Activated T-helper 1 cell treated with anti-CD3 and anti-CD28 coated beads, Interleukin-12 subunit alpha, Interleukin-12 subunit beta, Interleukin-2, Interleukin-4 antibody, amounts not matched to agents 30 ng/mL and 10 ng/mL and 1 ng/mL, durations not matched to agents 14 hours and 24 hours and 36 hours (primary cell): ENCODE data around the gene KRTAP10-5. TPM values are rescaled to one million over a fixed set of nuclear protein-coding genes. Genes with fewer than 3 reads are reported as not detected.
"Not testable (repeated sequence)": the region's sequence is repeated elsewhere in the genome, so short reads cannot be mapped to it uniquely, and the experiment has no call there.

Experiments
- DNase-seq: peaks from one replicate; pipeline ENCODE4 v3.0.0; 2021; ENCODE audit warnings: low spot score
- H3K27ac Mint-ChIP-seq: one replicate; pipeline ENCODE4 v1.8.0; 2021; ENCODE audit warnings: mild to moderate bottlenecking, mixed read lengths
- H3K27me3 Mint-ChIP-seq: one replicate; pipeline ENCODE4 v1.8.0; 2022; ENCODE audit warnings: mild to moderate bottlenecking, moderate library complexity, mixed read lengths; ENCODE audit not compliant: insufficient read depth
- H3K36me3 Mint-ChIP-seq: one replicate; pipeline ENCODE4 v1.8.0; 2021; ENCODE audit warnings: low read depth, mixed read lengths
- H3K4me1 Mint-ChIP-seq: one replicate; pipeline ENCODE4 v1.8.0; 2021; ENCODE audit warnings: low read depth, mixed read lengths
- H3K4me3 Mint-ChIP-seq: one replicate; pipeline ENCODE4 v1.8.0; 2021; ENCODE audit warnings: mild to moderate bottlenecking, moderate library complexity, mixed read lengths
- H3K9me3 Mint-ChIP-seq: one replicate; pipeline ENCODE4 v1.8.0; 2021; ENCODE audit warnings: mixed read lengths
- intact Hi-C: fragments of 100-400 bp; cut with micrococcal nuclease; formaldehyde crosslinking; loops from one replicate; pipeline ENCODE4 v1.15.1; 2024
- total RNA-seq: library from RNA; stranded (reverse); gene quantifications from 2 replicates; pipeline ENCODE4 v1.2.3, GENCODE V29; 2022

The KRTAP10-5 gene
- total RNA-seq, 1 donor from 2014 or later = not detected

- H3K9me3 Mint-ChIP-seq = peaks cover 15% of the 10 kb centered on the region
- H3K27ac Mint-ChIP-seq = no peak overlapping the region
- DNase-seq = no peak
- no peaks in the 10 kb centered on the region for H3K4me1 Mint-ChIP-seq
- no peak overlapping the region for H3K4me3 Mint-ChIP-seq
- H3K36me3 Mint-ChIP-seq = no peaks in the 10 kb centered on the region
- intact Hi-C loops = no loop called here
- H3K27me3 Mint-ChIP-seq = peaks cover 14% of the 10 kb centered on the region
These were observed 23.5 kb upstream of the KRTAP10-5 start for GRCh38 chr21:44603911-44604310.

GRCh38 chr21:44603109-44603875 lies 22.9 kb upstream of the KRTAP10-5 start:
- Mint-ChIP-seq H3K27me3 (peaks cover 15% of the 10 kb centered on the region), H3K4me3 (no peak overlapping the region), H3K36me3 (no peaks in the 10 kb centered on the region), H3K9me3 (peaks cover 13% of the 10 kb centered on the region), H3K27ac (no peak overlapping the region), H3K4me1 (no peaks in the 10 kb centered on the region)
- no peak for DNase-seq
- intact Hi-C loops = no loop called here

- DNase-seq = no peak
- Mint-ChIP-seq H3K27ac (no peak overlapping the region), H3K4me3 (no peak overlapping the region), H3K9me3 (peaks cover 10% of the 10 kb centered on the region), H3K4me1 (no peaks in the 10 kb centered on the region), H3K36me3 (no peaks in the 10 kb centered on the region), H3K27me3 (peaks cover 16% of the 10 kb centered on the region)
- intact Hi-C loops = no loop called here
These were observed 22.1 kb upstream of the KRTAP10-5 start for GRCh38 chr21:44602463-44602850.

GRCh38 chr21:44601596-44602462 lies 21.4 kb upstream of the KRTAP10-5 start:
- H3K27me3 Mint-ChIP-seq = peaks cover 15% of the 10 kb centered on the region
- H3K36me3 Mint-ChIP-seq = no peaks in the 10 kb centered on the region
- no peak for DNase-seq
- peaks cover 7% of the 10 kb centered on the region for H3K9me3 Mint-ChIP-seq
- H3K27ac Mint-ChIP-seq = no peak overlapping the region
- intact Hi-C loops = loop anchor here (2.0 kb wide), 1 partner anchor 29 kb away; the partner anchor contains the start of gene KRTAP10-4
- no peaks in the 10 kb centered on the region for H3K4me1 Mint-ChIP-seq
- no peak overlapping the region for H3K4me3 Mint-ChIP-seq

GRCh38 chr21:44601091-44601490 lies 20.7 kb upstream of the KRTAP10-5 start:
- H3K9me3 Mint-ChIP-seq, H3K4me3 Mint-ChIP-seq, H3K27ac Mint-ChIP-seq, H3K36me3 Mint-ChIP-seq, DNase-seq, H3K4me1 Mint-ChIP-seq: not testable (repeated sequence)
- H3K27me3 Mint-ChIP-seq = peaks cover 12% of the 10 kb centered on the region
- intact Hi-C loops = loop anchor here (2.0 kb wide), 1 partner anchor 28 kb away; the partner anchor contains the start of gene KRTAP10-4

GRCh38 chr21:44600118-44600978 lies 19.9 kb upstream of the KRTAP10-5 start, which contains the start of gene KRTAP10-7:
KRTAP10-7 (plus strand) TSS chr21:44600597; CDS start chr21:44600622, 25 bp downstream.
- DNase-seq, H3K4me1 Mint-ChIP-seq, H3K36me3 Mint-ChIP-seq, H3K9me3 Mint-ChIP-seq, H3K4me3 Mint-ChIP-seq, H3K27ac Mint-ChIP-seq: not testable (repeated sequence)
- intact Hi-C loops = loop anchor here (2.0 kb wide), 1 partner anchor 28 kb away; the partner anchor contains the start of gene KRTAP10-4
- peaks cover 12% of the 10 kb centered on the region for H3K27me3 Mint-ChIP-seq

GRCh38 chr21:44599264-44600029 lies 19.0 kb upstream of the KRTAP10-5 start:
- H3K27ac Mint-ChIP-seq = no peak overlapping the region
- DNase-seq = no peak
- H3K27me3 Mint-ChIP-seq = peaks cover 11% of the 10 kb centered on the region
- peaks cover 7% of the 10 kb centered on the region for H3K9me3 Mint-ChIP-seq
- intact Hi-C loops = loop anchor here (2.0 kb wide), 1 partner anchor 27 kb away; the partner anchor contains the start of gene KRTAP10-4
- H3K36me3 Mint-ChIP-seq = no peaks in the 10 kb centered on the region
- H3K4me1 Mint-ChIP-seq = peaks cover 5% of the 10 kb centered on the region
- H3K4me3 Mint-ChIP-seq = no peak overlapping the region

- Mint-ChIP-seq H3K4me3 (no peak overlapping the region), H3K27me3 (peaks cover 13% of the 10 kb centered on the region), H3K36me3 (no peaks in the 10 kb centered on the region), H3K27ac (no peak overlapping the region), H3K9me3 (no peaks in the 10 kb centered on the region), H3K4me1 (peaks cover 5% of the 10 kb centered on the region)
- DNase-seq = no peak
- intact Hi-C loops = no loop called here
These were observed 17.7 kb upstream of the KRTAP10-5 start for GRCh38 chr21:44598061-44598460.

GRCh38 chr21:44596068-44596725 lies 15.8 kb upstream of the KRTAP10-5 start:
- H3K4me1 Mint-ChIP-seq = peaks cover 5% of the 10 kb centered on the region
- peaks cover 13% of the 10 kb centered on the region for H3K27me3 Mint-ChIP-seq
- no peak overlapping the region for H3K27ac Mint-ChIP-seq
- intact Hi-C loops = no loop called here
- H3K9me3 Mint-ChIP-seq = no peaks in the 10 kb centered on the region
- H3K4me3 Mint-ChIP-seq = no peak overlapping the region
- H3K36me3 Mint-ChIP-seq = no peaks in the 10 kb centered on the region
- DNase-seq = no peak

- DNase-seq = no peak
- Mint-ChIP-seq H3K4me1 (peaks cover 5% of the 10 kb centered on the region), H3K9me3 (no peaks in the 10 kb centered on the region), H3K36me3 (no peaks in the 10 kb centered on the region), H3K27ac (no peak overlapping the region), H3K27me3 (peaks cover 13% of the 10 kb centered on the region), H3K4me3 (no peak overlapping the region)
- intact Hi-C loops = no loop called here
These were observed 15.1 kb upstream of the KRTAP10-5 start for GRCh38 chr21:44595524-44595923.

GRCh38 chr21:44594406-44594916 lies 14.1 kb upstream of the KRTAP10-5 start:
- no peaks in the 10 kb centered on the region for H3K36me3 Mint-ChIP-seq
- H3K27ac Mint-ChIP-seq = no peak overlapping the region
- DNase-seq = no peak
- peaks cover 5% of the 10 kb centered on the region for H3K4me1 Mint-ChIP-seq
- no peaks in the 10 kb centered on the region for H3K9me3 Mint-ChIP-seq
- peaks cover 13% of the 10 kb centered on the region for H3K27me3 Mint-ChIP-seq
- intact Hi-C loops = no loop called here
- H3K4me3 Mint-ChIP-seq = no peak overlapping the region
